ENCODE measurements around the gene MAGOH. TPM values are rescaled to one million over a fixed set of nuclear protein-coding genes. Genes with fewer than 3 reads are reported as not detected.

MAGOH gene
- total RNA-seq, 1 experiment from 2014 or later: 77.0 TPM

DNA sequence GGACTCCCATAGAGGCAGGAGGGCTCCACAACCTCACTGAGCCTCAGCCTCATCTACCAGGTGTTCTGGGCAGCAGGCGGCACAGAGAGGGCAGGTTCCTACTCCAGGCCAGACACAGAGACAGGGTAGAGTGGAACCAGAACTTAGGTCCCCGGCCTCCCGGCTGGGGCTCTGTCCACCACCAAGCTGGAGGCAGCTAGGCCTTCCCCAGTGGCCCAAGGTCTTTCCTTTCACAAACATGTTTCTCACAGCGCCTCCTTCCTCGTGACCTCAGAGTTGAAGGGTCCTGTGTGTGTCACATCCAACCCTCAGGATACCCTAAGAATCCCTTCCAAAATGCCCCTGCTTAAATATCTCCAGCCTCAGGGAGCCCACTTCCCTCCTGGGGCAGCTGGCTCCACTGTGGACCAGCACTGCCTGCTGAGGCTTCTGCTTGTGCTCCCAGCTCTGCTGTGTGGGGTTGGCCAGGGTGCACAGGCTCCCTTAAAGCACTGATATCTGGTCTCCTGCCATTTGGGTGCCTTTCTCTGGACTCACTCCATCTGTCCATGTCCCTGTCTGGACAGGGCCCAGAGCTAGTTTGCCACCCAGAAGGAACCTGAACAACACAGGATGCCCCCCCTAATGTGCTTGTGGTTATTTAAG, 33.2 kb upstream of the MAGOH start:
- BruUV-seq (replicated peaks): no TSS peak
- H3K27me3 Mint-ChIP-seq (ENCODE audit: insufficient read depth, unreplicated experiment): no peaks in the 10 kb centered on the region
- Histone ChIP-seq H3K36me3 (ENCODE audit: control insufficient read depth, insufficient read depth, low read length) (no peaks in the 10 kb centered on the region), H3K4me3 (ENCODE audit: low read depth, low read length) (no peak overlapping the region), H3K9me3 (no peaks in the 10 kb centered on the region), H3K4me1 (no peaks in the 10 kb centered on the region), H3K27me3 (replicated peaks; ENCODE audit: control insufficient read depth, insufficient read depth, low read length) (no peaks in the 10 kb centered on the region)
- no peaks in the 10 kb centered on the region for H3K9me3 Mint-ChIP-seq (ENCODE audit: unreplicated experiment)
- H3K36me3 Mint-ChIP-seq (ENCODE audit: insufficient read depth, unreplicated experiment): peaks cover 6% of the 10 kb centered on the region
- peaks cover 8% of the 10 kb centered on the region for H3K4me1 Mint-ChIP-seq (ENCODE audit: low read depth, unreplicated experiment)
- no peak for DNase-seq
- ChIA-PET POLR2A (no interaction called here), CTCF (no interaction called here)
- no peak overlapping the region for H3K27ac Mint-ChIP-seq (ENCODE audit: unreplicated experiment)
- H3K4me3 Mint-ChIP-seq (ENCODE audit: unreplicated experiment): no peak overlapping the region
- intact Hi-C loops (cut with micrococcal nuclease; ENCODE audit: unreplicated experiment): no loop called here
- TF ChIP-seq, protein P1, sequence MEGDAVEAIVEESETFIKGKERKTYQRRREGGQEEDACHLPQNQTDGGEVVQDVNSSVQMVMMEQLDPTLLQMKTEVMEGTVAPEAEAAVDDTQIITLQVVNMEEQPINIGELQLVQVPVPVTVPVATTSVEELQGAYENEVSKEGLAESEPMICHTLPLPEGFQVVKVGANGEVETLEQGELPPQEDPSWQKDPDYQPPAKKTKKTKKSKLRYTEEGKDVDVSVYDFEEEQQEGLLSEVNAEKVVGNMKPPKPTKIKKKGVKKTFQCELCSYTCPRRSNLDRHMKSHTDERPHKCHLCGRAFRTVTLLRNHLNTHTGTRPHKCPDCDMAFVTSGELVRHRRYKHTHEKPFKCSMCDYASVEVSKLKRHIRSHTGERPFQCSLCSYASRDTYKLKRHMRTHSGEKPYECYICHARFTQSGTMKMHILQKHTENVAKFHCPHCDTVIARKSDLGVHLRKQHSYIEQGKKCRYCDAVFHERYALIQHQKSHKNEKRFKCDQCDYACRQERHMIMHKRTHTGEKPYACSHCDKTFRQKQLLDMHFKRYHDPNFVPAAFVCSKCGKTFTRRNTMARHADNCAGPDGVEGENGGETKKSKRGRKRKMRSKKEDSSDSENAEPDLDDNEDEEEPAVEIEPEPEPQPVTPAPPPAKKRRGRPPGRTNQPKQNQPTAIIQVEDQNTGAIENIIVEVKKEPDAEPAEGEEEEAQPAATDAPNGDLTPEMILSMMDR (IDR thresholded peaks at IDR 0.05; ENCODE audit: insufficient read depth in 1 of 2, low read depth in 1 of 2, low read length in 1 of 2, severe bottlenecking in 1 of 2, unreplicated experiment in 1 of 2): no peak

- no peak overlapping the region for H3K4me3 ChIP-seq (ENCODE audit: low read depth, low read length)
- POLR2A ChIA-PET: no interaction called here
- no peaks in the 10 kb centered on the region for H3K27me3 Mint-ChIP-seq (ENCODE audit: insufficient read depth, unreplicated experiment)
- BruUV-seq (replicated peaks): no TSS peak
- H3K4me1 Mint-ChIP-seq (ENCODE audit: low read depth, unreplicated experiment): peaks cover 8% of the 10 kb centered on the region
- no peaks in the 10 kb centered on the region for H3K4me1 ChIP-seq
- DNase-seq: no peak
- intact Hi-C loops (cut with micrococcal nuclease; ENCODE audit: unreplicated experiment): no loop called here
- CTCF ChIA-PET: no interaction called here
- TF ChIP-seq, protein P1 (IDR thresholded peaks at IDR 0.05; ENCODE audit: insufficient read depth in 1 of 2, low read depth in 1 of 2, low read length in 1 of 2, severe bottlenecking in 1 of 2, unreplicated experiment in 1 of 2): no peak
- no peaks in the 10 kb centered on the region for H3K27me3 ChIP-seq (replicated peaks; ENCODE audit: control insufficient read depth, insufficient read depth, low read length)
- peaks cover 6% of the 10 kb centered on the region for H3K36me3 Mint-ChIP-seq (ENCODE audit: insufficient read depth, unreplicated experiment)
- H3K27ac Mint-ChIP-seq (ENCODE audit: unreplicated experiment): no peak overlapping the region
- H3K9me3 ChIP-seq: no peaks in the 10 kb centered on the region
- H3K4me3 Mint-ChIP-seq (ENCODE audit: unreplicated experiment): no peak overlapping the region
- no peaks in the 10 kb centered on the region for H3K36me3 ChIP-seq (ENCODE audit: control insufficient read depth, insufficient read depth, low read length)
- no peaks in the 10 kb centered on the region for H3K9me3 Mint-ChIP-seq (ENCODE audit: unreplicated experiment)
These were observed 32.6 kb upstream of the MAGOH start for GRCh38 chr1:53270873-53271272.

DNA sequence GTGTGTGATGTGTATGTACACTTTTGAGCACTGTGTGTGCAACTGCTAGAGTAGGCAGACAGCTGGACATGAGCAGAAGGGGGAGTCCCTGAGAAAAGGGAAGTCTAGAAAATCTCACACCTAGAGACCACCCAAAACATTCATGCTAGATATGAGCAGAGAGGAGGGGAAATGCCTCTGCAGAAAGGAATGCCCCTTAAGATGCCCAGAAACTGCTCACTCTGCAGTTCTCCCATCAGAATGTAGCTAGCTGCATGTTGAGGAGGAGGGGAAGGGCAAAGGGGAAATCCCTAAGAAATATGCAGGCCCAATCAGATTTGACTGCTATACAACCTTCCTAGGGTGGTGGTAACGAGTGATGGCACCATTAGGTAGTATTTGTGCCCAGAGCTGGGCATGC, 31.8 kb upstream of the MAGOH start:
- H3K27me3 Mint-ChIP-seq (ENCODE audit: insufficient read depth, unreplicated experiment): no peaks in the 10 kb centered on the region
- H3K36me3 ChIP-seq (ENCODE audit: control insufficient read depth, insufficient read depth, low read length): no peaks in the 10 kb centered on the region
- no TSS peak for BruUV-seq (replicated peaks)
- DNase-seq: no peak
- TF ChIP-seq, protein P1 (IDR thresholded peaks at IDR 0.05; ENCODE audit: insufficient read depth in 1 of 2, low read depth in 1 of 2, low read length in 1 of 2, severe bottlenecking in 1 of 2, unreplicated experiment in 1 of 2): no peak
- H3K4me1 ChIP-seq: no peaks in the 10 kb centered on the region
- ChIA-PET CTCF (no interaction called here), POLR2A (no interaction called here)
- no peaks in the 10 kb centered on the region for H3K9me3 ChIP-seq
- intact Hi-C loops (cut with micrococcal nuclease; ENCODE audit: unreplicated experiment): no loop called here
- no peaks in the 10 kb centered on the region for H3K9me3 Mint-ChIP-seq (ENCODE audit: unreplicated experiment)
- H3K4me3 Mint-ChIP-seq (ENCODE audit: unreplicated experiment): no peak overlapping the region
- H3K27me3 ChIP-seq (replicated peaks; ENCODE audit: control insufficient read depth, insufficient read depth, low read length): no peaks in the 10 kb centered on the region
- peaks cover 8% of the 10 kb centered on the region for H3K4me1 Mint-ChIP-seq (ENCODE audit: low read depth, unreplicated experiment)
- H3K27ac Mint-ChIP-seq (ENCODE audit: unreplicated experiment): no peak overlapping the region
- no peak overlapping the region for H3K4me3 ChIP-seq (ENCODE audit: low read depth, low read length)
- peaks cover 6% of the 10 kb centered on the region for H3K36me3 Mint-ChIP-seq (ENCODE audit: insufficient read depth, unreplicated experiment)
